LHCN-M2 (cell line): ENCODE measurements around the gene PLS3. TPM values are rescaled to one million over a fixed set of nuclear protein-coding genes. Genes with fewer than 3 reads are reported as not detected.

Experiments used
- DNase-seq: peaks from one replicate; pipeline ENCODE4 v3.0.0-alpha.2; 2012; ENCODE audit warnings: low read depth
- total RNA-seq: library from RNA; depleted of rRNA; stranded (reverse); fragments of >200 nt; gene quantifications from 2 replicates; pipeline ENCODE4 v1.2.3, GENCODE V29; 2014

The PLS3 gene
- total RNA-seq, 1 experiment from 2014 or later: 108 TPM

DNA sequence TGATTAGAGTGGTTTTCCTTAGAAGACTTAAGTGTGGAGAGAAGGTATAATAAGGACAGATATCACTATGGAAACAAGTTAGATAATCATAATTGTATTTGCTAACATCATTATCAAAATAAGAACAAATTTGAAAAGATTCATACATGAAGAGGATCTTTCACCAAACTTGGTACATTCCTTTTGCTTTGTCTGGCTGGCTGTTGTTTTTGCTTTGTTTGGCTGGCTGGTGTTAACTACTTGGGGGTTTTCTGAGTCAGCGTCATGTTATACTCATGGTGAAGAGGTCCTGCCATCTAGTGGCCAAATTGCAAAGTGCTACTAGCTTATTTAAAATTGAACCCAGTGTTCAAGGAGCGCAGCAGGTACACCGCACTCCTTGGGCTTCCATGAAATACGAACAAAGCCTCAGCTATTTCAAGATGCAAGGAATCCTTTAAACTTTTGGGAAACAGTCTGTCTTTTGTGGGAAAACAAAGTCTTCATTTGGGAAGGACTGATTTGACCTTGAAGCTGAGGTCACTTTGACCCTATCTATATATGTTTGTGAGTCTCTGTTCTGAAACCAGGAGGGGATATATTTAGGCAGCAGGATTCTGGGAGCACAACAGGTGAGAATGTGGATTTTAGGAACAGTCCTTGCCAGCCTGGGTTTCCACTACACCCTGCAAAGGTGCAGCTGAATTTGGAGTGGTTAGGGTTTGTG, 129.7 kb downstream of the PLS3 start:
- DNase-seq: peak; percentile 79

DNA sequence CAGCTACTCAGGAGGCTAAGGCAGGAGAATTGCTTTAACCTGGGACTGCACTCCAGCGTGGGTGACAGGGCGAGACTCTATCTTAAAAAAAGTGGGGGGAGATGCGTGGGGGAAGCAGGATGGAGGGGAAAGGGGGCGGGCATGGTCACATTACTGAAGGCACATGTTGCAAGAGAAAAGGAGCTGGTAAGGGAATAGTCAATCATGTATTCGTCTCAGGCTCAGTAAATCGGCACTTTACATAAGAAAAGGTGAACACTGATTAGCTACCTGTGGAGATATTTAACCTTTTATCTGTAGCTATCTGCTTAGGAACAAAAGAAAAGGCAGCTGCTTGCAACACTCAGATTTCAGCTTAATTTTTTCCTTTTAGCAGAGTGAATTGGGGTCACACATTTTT, 132.5 kb downstream of the PLS3 start:
- no peak for DNase-seq

DNA sequence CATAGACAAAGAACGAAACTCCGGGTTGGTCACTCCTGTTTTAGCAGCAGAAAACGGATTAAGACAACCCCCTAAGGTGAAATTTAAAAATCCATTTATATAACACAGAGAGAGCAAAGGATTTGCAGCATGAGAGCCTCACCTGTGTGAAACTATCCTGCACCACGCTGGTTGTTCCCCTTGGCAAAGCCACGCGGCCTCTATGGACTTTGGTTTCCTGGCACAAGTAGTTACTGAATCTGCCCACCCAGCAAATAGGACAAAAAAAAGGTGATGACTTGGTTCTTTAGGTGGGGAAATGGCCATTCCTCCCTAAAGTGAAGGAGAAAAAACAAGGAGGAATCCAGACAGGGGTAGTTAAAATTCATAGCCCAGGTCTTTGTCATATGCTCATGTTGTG, 133.1 kb downstream of the PLS3 start:
- no peak for DNase-seq

- DNase-seq: no peak
These were observed 135.1 kb downstream of the PLS3 start for GRCh38 chrX:115696039-115696438.

DNA sequence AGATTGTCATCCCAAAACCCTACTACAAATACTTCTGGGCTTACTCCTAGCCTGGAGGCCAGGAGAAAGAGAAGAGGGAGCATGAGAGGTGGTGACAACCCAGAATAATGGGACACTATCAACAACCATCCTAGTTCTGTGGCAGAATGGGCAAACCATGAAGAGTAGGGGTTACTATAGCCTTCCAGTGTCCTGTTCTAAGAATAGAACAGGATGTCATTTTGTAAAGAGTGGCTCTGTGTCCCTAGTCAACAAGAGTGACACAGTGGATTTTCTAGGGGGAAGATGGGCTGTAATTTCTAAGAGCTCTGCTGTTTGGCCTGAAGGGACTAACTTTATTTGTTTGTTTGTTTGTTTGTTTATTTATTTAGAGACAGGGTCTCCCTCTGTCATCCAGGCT, 136.0 kb downstream of the PLS3 start:
- DNase-seq: no peak

GRCh38 chrX:115697806-115698205, 136.8 kb downstream of the PLS3 start:
- no peak for DNase-seq
